Pulmonary artery endothelial cell (primary cell): ENCODE results near the gene DGKH. TPM values are rescaled to one million over a fixed set of nuclear protein-coding genes. Genes with fewer than 3 reads are reported as not detected.

ENCODE experiments used
- DNase-seq: peaks from one replicate; pipeline ENCODE4 v3.0.0-alpha.2; 2011; ENCODE audit warnings: low read depth, low spot score
- total RNA-seq: library from RNA; depleted of rRNA; stranded (reverse); fragments of >200 nt; gene quantifications from 2 replicates; pipeline ENCODE4 v1.2.3, GENCODE V29; 2014

The DGKH gene
- total RNA-seq, 1 donor from 2014 or later: 14.8 TPM

DNA sequence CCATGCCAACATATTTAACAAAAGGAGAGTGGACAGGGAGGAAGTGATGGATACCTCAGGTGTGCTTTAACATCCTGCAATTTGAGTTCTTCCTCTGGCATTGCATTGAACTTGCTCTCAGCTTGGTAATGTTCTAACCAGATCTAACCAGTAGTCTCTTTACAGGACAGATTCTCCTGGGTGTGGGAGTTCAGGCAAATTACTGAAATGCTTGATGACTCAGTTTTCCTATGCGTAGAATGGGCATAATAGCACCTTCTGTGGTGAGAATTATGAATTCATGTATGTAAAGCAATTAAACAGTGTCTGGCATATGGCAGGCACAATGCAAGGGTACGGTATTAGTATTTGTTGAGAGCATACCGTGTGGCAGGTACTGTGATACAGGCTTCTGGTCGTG is 227.1 kb downstream of the DGKH start:
- no peak for DNase-seq

DNA sequence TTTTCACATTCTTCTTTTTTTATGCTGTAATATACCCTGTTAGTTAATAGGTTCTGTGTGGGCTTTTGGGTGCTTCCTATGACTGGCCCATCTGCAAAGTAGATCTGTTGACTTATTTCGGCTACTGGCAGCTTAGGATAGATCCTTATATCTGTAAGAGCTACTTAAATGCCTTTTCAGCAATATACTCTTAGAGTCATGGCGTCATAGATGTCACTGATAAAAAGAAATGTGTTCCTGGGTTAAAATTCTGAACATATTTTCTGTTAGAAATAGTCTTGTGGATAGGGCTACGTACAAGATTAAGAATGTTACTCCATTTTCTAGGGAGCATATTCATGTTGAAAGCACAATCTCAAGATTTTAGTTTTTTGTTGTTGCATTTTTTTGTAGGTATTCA is 228.2 kb downstream of the DGKH start:
- DNase-seq: no peak

- no peak for DNase-seq
Observed at GRCh38 chr13:42277618-42278276, 229.3 kb downstream of the DGKH start.

GRCh38 chr13:42279080-42279479 is 230.6 kb downstream of the DGKH start:
- no peak for DNase-seq

GRCh38 chr13:42279986-42280385 is 231.5 kb downstream of the DGKH start:
- peak; percentile 27 for DNase-seq

DNA sequence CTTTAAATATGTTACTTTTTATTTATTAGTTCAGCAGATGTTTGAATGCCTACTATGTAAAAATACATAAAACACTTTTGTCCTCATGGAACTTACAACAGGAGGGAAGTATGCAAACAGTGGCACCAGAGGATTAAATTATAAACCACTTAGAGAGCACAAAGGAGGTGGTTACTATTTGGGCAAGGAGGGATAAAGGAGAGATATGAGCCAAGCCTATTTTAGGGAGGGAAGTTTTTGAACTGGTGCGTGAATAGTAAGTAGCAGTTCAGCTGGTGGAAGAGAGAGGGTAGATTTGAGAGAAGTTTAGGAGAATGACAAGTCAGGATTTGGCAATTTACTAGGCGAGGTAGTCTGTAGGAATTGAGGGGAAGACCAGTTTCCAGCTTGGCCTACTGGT is 232.1 kb downstream of the DGKH start:
- no peak for DNase-seq

- DNase-seq: no peak
Observed at GRCh38 chr13:42283574-42283973, 235.1 kb downstream of the DGKH start.

- DNase-seq: no peak
Observed at GRCh38 chr13:42284068-42284467, 235.6 kb downstream of the DGKH start.

Other genes starting within 250 kb of the DGKH start
- gene VWA8, start 87.5 kb upstream of the DGKH start, total RNA-seq: 11.0 and 12.3 TPM in 2 replicates
- 15.2 and 21.6 TPM in 2 replicates for gene AKAP11, start 223.5 kb downstream of the DGKH start, total RNA-seq